Heart right ventricle (tissue), 16 donors: ENCODE data around the gene RNF31. TPM values are rescaled to one million over a fixed set of nuclear protein-coding genes. Genes with fewer than 3 reads are reported as not detected.

Experiments
- ATAC-seq, 8 donors: fragments of 200-7000 bp; cut with Tn5 transposase; one replicate each; pipeline ENCODE4 v1.9.1; 2020; ENCODE audit warnings: mild to moderate bottlenecking in 8 of 8, moderate library complexity in 8 of 8, moderate number of reproducible peaks in 1 of 8
- DNase-seq, 2 donors: peaks; one replicate each; pipeline ENCODE4 v3.0.0-alpha.2; 2020
- H3K27ac ChIP-seq, 10 donors: fragments of 200-600 bp; sonication (generic) in 2 of 10; one replicate each; pipeline versions ENCODE4 v1.5.0 to v1.8.0; 2020 to 2022; ENCODE audit warnings: mild to moderate bottlenecking in 3 of 10
- H3K27me3 ChIP-seq, 7 donors: fragments of 200-600 bp; one replicate each; pipeline ENCODE4 v1.8.0; 2021 to 2022; ENCODE audit warnings: mild to moderate bottlenecking in 2 of 7
- H3K36me3 ChIP-seq, 9 donors: fragments of 200-600 bp; sonication (generic) in 1 of 9; one replicate each; pipeline versions ENCODE4 v1.5.0 to v1.8.0; 2020 to 2022; ENCODE audit warnings: mild to moderate bottlenecking in 2 of 9
- H3K4me1 ChIP-seq, 9 donors: fragments of 200-600 bp; sonication (generic) in 1 of 9; one replicate each; pipeline versions ENCODE4 v1.5.0 to v1.8.0; 2020 to 2022; ENCODE audit warnings: mild to moderate bottlenecking in 4 of 9
- H3K4me3 ChIP-seq, 10 donors: fragments of 200-600 bp; sonication (generic) in 2 of 10; one replicate each; pipeline versions ENCODE4 v1.5.0 to v1.8.0; 2020 to 2022; ENCODE audit warnings: mild to moderate bottlenecking in 7 of 10, moderate library complexity in 2 of 10
- H3K9me3 ChIP-seq, 11 donors: fragments of 200-600 bp in 10 of 11; sonication (generic) in 2 of 11; one replicate each; pipeline versions ENCODE4 v1.5.0 to v1.8.0; 2013 to 2022; ENCODE audit warnings: mild to moderate bottlenecking in 2 of 11, control low read depth in 1 of 11, moderate library complexity in 1 of 11
- CTCF ChIP-seq, 9 donors: fragments of 200-600 bp; sonication (generic) in 2 of 9; IDR thresholded peaks; one replicate each; pipeline versions ENCODE4 v1.5.0 to v1.8.0; 2021 to 2022; ENCODE audit warnings: antibody characterized with exemption in 9 of 9, mild to moderate bottlenecking in 5 of 9, moderate library complexity in 1 of 9
- whole genome bisulfite sequencing, 2 donors: extraction: QIAGEN DNeasy Blood & Tissue Kit; methylation state at CpG; one replicate each; pipeline ENCODE4 v1.1.7; 2013; ENCODE audit warnings: inconsistent platforms in 1 of 2; 5-methylcytosine and 5-hydroxymethylcytosine counted together
- intact Hi-C, 10 donors: fragments of 100-400 bp; cut with DNase I; formaldehyde crosslinking; loops; one replicate each; pipeline versions ENCODE4 v1.11.1 to v1.14.2; 2022
- polyA plus RNA-seq, 2 donors: library from polyadenylated mRNA; stranded (reverse); fragments of 200-250 nt; gene quantifications; one replicate each; pipeline ENCODE4 v1.2.3, GENCODE V29; 2013
- total RNA-seq, 10 donors: library from RNA; stranded (reverse); fragmentation: NEBNext Ultra II Directional in 3 of 10; extraction: Animal tissue kit (Norgen Biotek cat#: 25700) in 3 of 10; gene quantifications; one replicate each; pipeline versions ENCODE4 v1.2.1 to v1.2.4, GENCODE V29; 2021 to 2023
- donor health status: Arrhythmogenic right ventricular cardiomyopathy.
- donor health status: ischemic (EF 13 %, LVEDD 7.1; RV severe dilation, severe dysfunction).
- donor health status: healthy with polysubstance abuse.
- donor health status: DM: no; HTN: yes; CAD: no.
- donor health status: DM: no; HTN: no; CAD: no.
- donor health status: ischemic (EF 25% LVEDD 6.9; RV normal size, moderate dysfunction).
- donor health status: ischemic (EF 25% LVEDD 5.7; RV mildly dilated, moderate dysfunction).
- donor health status: healthy.
- donor health status: DM: yes; HTN: yes; CAD: no.
- donor health status: Ischemic cardiomyopathy.
- donor health status: ischemic (EF 35%, LVEDD 5.7; RV mildly dilated, moderate dysfunction).
- donor health status: nonischemic (EF 11% LVEDD 7.7; RV severe dilation, severe dysfunction).
- donor health status: DM: yes; HTN: yes; CAD: no.
- donor health status: PGD.
- donor health status: ischemic (EF 29% LVEDD 5.4; RV normal size, mild dysfunction).
- donor health status: nonischemic (EF 23%, LVEDD 6.1; RV moderate dilation, normal function).

RNF31 gene
- total and polyA plus RNA-seq, 12 donors = 27.5 to 92.9 (median 35.7) TPM

- intact Hi-C loops = loop anchor here in 1 of 10 donors (5.0 kb wide), 1 partner anchor 50 kb away; the partner anchor contains the start of genes DCAF11 and NRL
- Histone ChIP-seq H3K4me1 (peaks cover 9 to 60% (median 27%) of the 10 kb centered on the region in 9 donors), H3K9me3 (no peaks in the 10 kb centered on the region), H3K4me3 (peak overlapping the region; percentile 50 to 89 (median 66)), H3K27me3 (no peaks in the 10 kb centered on the region), H3K36me3 (peaks cover 10 to 88% (median 52%) of the 10 kb centered on the region in 9 donors), H3K27ac (peak overlapping the region; percentile 92 to 100 (median 96))
- TF ChIP-seq CTCF (IDR thresholded peaks at IDR 0.05) = no peak
- WGBS, 2 donors = 38 to 39% methylated on average over 8 of the region's 8 CpGs
- ATAC-seq (peak in 5 of 8 donors; percentile 1 to 15 (median 5)), DNase-seq (no peak)
Measured at GRCh38 chr14:24162093-24162492, 14.8 kb downstream of the RNF31 start.

GRCh38 chr14:24164518-24164991, 17.3 kb downstream of the RNF31 start:
- no peak overlapping the region for H3K27ac ChIP-seq
- H3K4me3 ChIP-seq = no peak overlapping the region
- H3K36me3 ChIP-seq = peaks cover 10 to 90% (median 48%) of the 10 kb centered on the region in 9 donors
- no peak for DNase-seq
- no peak for ATAC-seq
- intact Hi-C loops = loop anchor here in 1 of 10 donors (5.0 kb wide), 1 partner anchor 52 kb away; the partner anchor contains the start of genes DCAF11 and NRL
- no peaks in the 10 kb centered on the region for H3K9me3 ChIP-seq
- no peaks in the 10 kb centered on the region for H3K27me3 ChIP-seq
- 93 to 96% methylated on average over 14 of the region's 14 CpGs for WGBS, 2 donors
- H3K4me1 ChIP-seq = peaks cover 9 to 61% (median 27%) of the 10 kb centered on the region in 9 donors
- TF ChIP-seq CTCF (IDR thresholded peaks at IDR 0.05) = no peak

- H3K4me3 ChIP-seq = no peak overlapping the region
- ATAC-seq = no peak
- no peak for DNase-seq
- no peaks in the 10 kb centered on the region for H3K9me3 ChIP-seq
- WGBS, 2 donors = 94 to 95% methylated on average over 5 of the region's 5 CpGs
- H3K4me1 ChIP-seq = peaks cover 5 to 61% (median 21%) of the 10 kb centered on the region in 9 donors
- H3K36me3 ChIP-seq = peaks cover 10 to 89% (median 48%) of the 10 kb centered on the region in 9 donors
- no peak overlapping the region for H3K27ac ChIP-seq
- H3K27me3 ChIP-seq = no peaks in the 10 kb centered on the region
- TF ChIP-seq CTCF (IDR thresholded peaks at IDR 0.05) = no peak
- intact Hi-C loops = no loop called here
Measured at GRCh38 chr14:24165785-24166184, 18.5 kb downstream of the RNF31 start.

GRCh38 chr14:24167469-24168114, 20.3 kb downstream of the RNF31 start:
- H3K4me3 ChIP-seq = no peak overlapping the region
- H3K9me3 ChIP-seq = no peaks in the 10 kb centered on the region
- peaks cover 4 to 63% (median 24%) of the 10 kb centered on the region in 9 donors for H3K4me1 ChIP-seq
- intact Hi-C loops = no loop called here
- TF ChIP-seq CTCF (IDR thresholded peaks at IDR 0.05) = no peak
- peak overlapping the region in 1 of 10 donors; percentile 67 for H3K27ac ChIP-seq
- peaks cover 10 to 88% (median 48%) of the 10 kb centered on the region in 9 donors for H3K36me3 ChIP-seq
- DNase-seq (no peak), ATAC-seq (no peak)
- 86 to 88% methylated on average over 3 of the region's 3 CpGs for WGBS, 2 donors
- H3K27me3 ChIP-seq = no peaks in the 10 kb centered on the region
